Astrocyte (in vitro differentiated cells and primary cell): ENCODE data around the gene NCMAP. TPM values are rescaled to one million over a fixed set of nuclear protein-coding genes. Genes with fewer than 3 reads are reported as not detected.

ENCODE experiments used
- DNase-seq: peaks from one replicate; pipeline ENCODE4 v3.0.0-alpha.2; 2010; ENCODE audit warnings: low read depth
- FAIRE-seq: peaks from 2 replicates; lab custom pipeline; 2011; peaks lifted over from hg19 to GRCh38; lab: Jason Lieb, UNC
- H2AFZ ChIP-seq: 2 replicates; pipeline ENCODE4 v1.6.0; 2012; ENCODE audit warnings: low read depth, low read length, inconsistent platforms
- H3K27ac ChIP-seq: 2 replicates; pipeline ENCODE4 v1.5.1; 2011; ENCODE audit warnings: low read depth, low read length, inconsistent platforms
- H3K27me3 ChIP-seq: 2 replicates; pipeline ENCODE4 v1.6.0; 2011; ENCODE audit warnings: low read length, inconsistent platforms; ENCODE audit not compliant: insufficient read depth
- H3K36me3 ChIP-seq: 2 replicates; pipeline ENCODE4 v1.5.1; 2011; ENCODE audit warnings: low read length, inconsistent platforms; ENCODE audit not compliant: insufficient read depth
- H3K4me1 ChIP-seq: 2 replicates; pipeline ENCODE4 v1.5.1; 2011; ENCODE audit warnings: low read length, inconsistent platforms; ENCODE audit not compliant: insufficient read depth
- H3K4me2 ChIP-seq: 2 replicates; pipeline ENCODE4 v1.6.0; 2012; ENCODE audit warnings: low read length, inconsistent platforms
- H3K4me3 ChIP-seq: 2 replicates; pipeline ENCODE4 v1.5.1; 2011; ENCODE audit warnings: low read depth, mild to moderate bottlenecking, low read length, inconsistent platforms; ENCODE audit not compliant: insufficient read depth
- H3K79me2 ChIP-seq: 2 replicates; pipeline ENCODE4 v1.6.0; 2012; ENCODE audit warnings: mild to moderate bottlenecking, low read length, inconsistent platforms; ENCODE audit not compliant: insufficient read depth
- H3K9ac ChIP-seq: 2 replicates; pipeline ENCODE4 v1.6.0; 2012; ENCODE audit warnings: mild to moderate bottlenecking, low read length, inconsistent platforms
- H3K9me3 ChIP-seq: 2 replicates; pipeline ENCODE4 v1.5.1; 2012; ENCODE audit warnings: low read depth, mild to moderate bottlenecking, low read length, inconsistent platforms; ENCODE audit not compliant: insufficient read depth
- H4K20me1 ChIP-seq: 2 replicates; pipeline ENCODE4 v1.6.0; 2012; ENCODE audit warnings: low read length, inconsistent platforms; ENCODE audit not compliant: insufficient read depth
- H3K27ac Mint-ChIP-seq: one replicate; pipeline ENCODE4 v1.8.0; 2021; ENCODE audit warnings: mild to moderate bottlenecking, mixed read lengths; ENCODE audit not compliant: unreplicated experiment
- H3K27me3 Mint-ChIP-seq: one replicate; pipeline ENCODE4 v1.8.0; 2021; ENCODE audit warnings: low read depth, mixed read lengths; ENCODE audit not compliant: unreplicated experiment
- H3K36me3 Mint-ChIP-seq: one replicate; pipeline ENCODE4 v1.8.0; 2021; ENCODE audit warnings: low read depth, mixed read lengths; ENCODE audit not compliant: unreplicated experiment
- H3K4me1 Mint-ChIP-seq: one replicate; pipeline ENCODE4 v1.8.0; 2021; ENCODE audit warnings: low read depth, mixed read lengths; ENCODE audit not compliant: unreplicated experiment
- H3K4me3 Mint-ChIP-seq: one replicate; pipeline ENCODE4 v1.8.0; 2021; ENCODE audit warnings: mild to moderate bottlenecking, moderate library complexity, mixed read lengths; ENCODE audit not compliant: unreplicated experiment
- H3K9me3 Mint-ChIP-seq: one replicate; pipeline ENCODE4 v1.8.0; 2021; ENCODE audit warnings: mild to moderate bottlenecking, mixed read lengths; ENCODE audit not compliant: unreplicated experiment
- EZH2 ChIP-seq: IDR thresholded peaks from 2 replicates; pipeline ENCODE4 v1.6.1; 2012; ENCODE audit warnings: mild to moderate bottlenecking, low read length, inconsistent platforms; ENCODE audit not compliant: insufficient read depth
- total RNA-seq: library from RNA; stranded (reverse); gene quantifications from 2 replicates; pipeline ENCODE4 v1.2.1, GENCODE V29; 2021
- TF ChIP-seq, protein P1 (sequence below): IDR thresholded peaks from 2 replicates; pipeline ENCODE4 v1.5.1; 2011; ENCODE audit warnings: low read depth, mild to moderate bottlenecking, inconsistent platforms, low read length, moderate library complexity; ENCODE audit not compliant: insufficient read depth

NCMAP gene
- total RNA-seq, 1 donor from 2014 or later: not detected

DNA sequence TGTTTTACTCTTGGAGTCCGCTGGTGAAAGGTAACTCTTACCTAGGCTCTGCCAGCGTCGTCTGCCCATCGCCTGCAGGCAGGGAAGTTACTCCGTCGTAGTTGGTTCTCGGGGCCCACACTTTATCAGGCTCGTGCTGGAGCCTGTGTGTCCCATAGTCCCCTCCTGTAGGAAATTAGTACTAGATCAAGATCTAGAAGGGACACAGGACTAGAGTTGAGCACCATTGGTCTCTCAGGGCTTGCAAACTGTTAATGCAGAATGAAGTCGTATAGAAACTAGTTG is 88.2 kb downstream of the NCMAP start:
- Mint-ChIP-seq H3K27ac (peak overlapping the region; percentile 69), H3K36me3 (peaks cover 5% of the 10 kb centered on the region), H3K4me3 (peak overlapping the region; percentile 94), H3K27me3 (no peaks in the 10 kb centered on the region), H3K9me3 (no peaks in the 10 kb centered on the region), H3K4me1 (peaks cover 23% of the 10 kb centered on the region)
- Histone ChIP-seq H3K27ac (peak overlapping the region; percentile 89), H3K9me3 (no peaks in the 10 kb centered on the region), H3K9ac (peak overlapping the region; percentile 97), H3K4me1 (peaks cover 17% of the 10 kb centered on the region), H3K36me3 (peaks cover 30% of the 10 kb centered on the region), H3K79me2 (peaks cover 57% of the 10 kb centered on the region), H2AFZ (no peak overlapping the region), H3K4me2 (peak overlapping the region; percentile 98), H3K27me3 (no peaks in the 10 kb centered on the region), H3K4me3 (peak overlapping the region; percentile 79), H4K20me1 (peaks cover 52% of the 10 kb centered on the region)
- no peak for TF ChIP-seq EZH2
- TF ChIP-seq, protein P1, sequence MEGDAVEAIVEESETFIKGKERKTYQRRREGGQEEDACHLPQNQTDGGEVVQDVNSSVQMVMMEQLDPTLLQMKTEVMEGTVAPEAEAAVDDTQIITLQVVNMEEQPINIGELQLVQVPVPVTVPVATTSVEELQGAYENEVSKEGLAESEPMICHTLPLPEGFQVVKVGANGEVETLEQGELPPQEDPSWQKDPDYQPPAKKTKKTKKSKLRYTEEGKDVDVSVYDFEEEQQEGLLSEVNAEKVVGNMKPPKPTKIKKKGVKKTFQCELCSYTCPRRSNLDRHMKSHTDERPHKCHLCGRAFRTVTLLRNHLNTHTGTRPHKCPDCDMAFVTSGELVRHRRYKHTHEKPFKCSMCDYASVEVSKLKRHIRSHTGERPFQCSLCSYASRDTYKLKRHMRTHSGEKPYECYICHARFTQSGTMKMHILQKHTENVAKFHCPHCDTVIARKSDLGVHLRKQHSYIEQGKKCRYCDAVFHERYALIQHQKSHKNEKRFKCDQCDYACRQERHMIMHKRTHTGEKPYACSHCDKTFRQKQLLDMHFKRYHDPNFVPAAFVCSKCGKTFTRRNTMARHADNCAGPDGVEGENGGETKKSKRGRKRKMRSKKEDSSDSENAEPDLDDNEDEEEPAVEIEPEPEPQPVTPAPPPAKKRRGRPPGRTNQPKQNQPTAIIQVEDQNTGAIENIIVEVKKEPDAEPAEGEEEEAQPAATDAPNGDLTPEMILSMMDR: no peak
- DNase-seq: no peak
- no peak for FAIRE-seq

DNA sequence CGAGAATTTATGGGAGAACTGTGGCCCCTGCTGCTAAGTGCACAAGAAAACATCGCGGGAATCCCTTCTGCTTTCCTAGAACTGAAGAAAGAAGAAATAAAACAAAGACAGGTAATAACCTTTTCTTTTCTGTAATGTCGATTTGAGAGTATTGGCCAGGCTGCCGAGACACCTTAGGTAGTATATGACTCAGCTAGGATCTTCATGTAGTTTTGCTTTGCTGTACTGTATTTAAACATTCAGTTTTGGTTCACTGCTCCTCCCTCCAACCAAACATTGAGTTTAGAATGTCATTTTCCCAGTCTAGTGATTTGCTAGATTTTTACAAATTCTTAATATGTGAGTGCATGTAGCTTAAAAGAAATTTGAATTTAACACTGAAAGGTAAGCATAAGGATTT is 93.0 kb downstream of the NCMAP start:
- H3K9me3 Mint-ChIP-seq: no peaks in the 10 kb centered on the region
- H3K36me3 Mint-ChIP-seq: peaks cover 18% of the 10 kb centered on the region
- Histone ChIP-seq H3K79me2 (peaks cover 49% of the 10 kb centered on the region), H3K27ac (no peak overlapping the region), H3K9me3 (no peaks in the 10 kb centered on the region), H3K36me3 (peaks cover 71% of the 10 kb centered on the region), H2AFZ (no peak overlapping the region), H3K9ac (no peak overlapping the region), H3K4me2 (no peak overlapping the region), H3K27me3 (no peaks in the 10 kb centered on the region), H3K4me3 (no peak overlapping the region), H3K4me1 (peaks cover 10% of the 10 kb centered on the region), H4K20me1 (peaks cover 59% of the 10 kb centered on the region)
- no peak for FAIRE-seq
- H3K27me3 Mint-ChIP-seq: no peaks in the 10 kb centered on the region
- H3K4me3 Mint-ChIP-seq: no peak overlapping the region
- DNase-seq: no peak
- TF ChIP-seq, protein P1: no peak
- no peak for TF ChIP-seq EZH2
- peaks cover 16% of the 10 kb centered on the region for H3K4me1 Mint-ChIP-seq
- no peak overlapping the region for H3K27ac Mint-ChIP-seq

DNA sequence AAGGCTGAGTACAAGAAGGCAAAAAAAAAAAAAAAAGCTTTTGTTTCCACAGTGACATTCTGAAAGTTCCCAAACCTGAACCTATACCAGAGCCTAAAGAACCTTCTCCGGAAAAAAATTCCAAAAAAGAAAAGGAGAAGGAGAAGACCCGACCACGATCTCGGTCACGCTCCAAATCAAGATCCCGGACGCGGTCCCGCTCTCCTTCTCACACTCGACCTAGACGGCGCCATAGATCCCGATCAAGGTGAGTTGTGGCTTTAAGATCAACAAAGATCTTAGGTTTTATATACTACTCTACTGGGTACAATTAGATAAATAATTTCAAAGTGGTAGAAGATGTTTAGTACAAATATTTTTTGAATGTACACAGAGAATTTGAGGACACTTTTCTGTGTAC is 96.5 kb downstream of the NCMAP start:
- no peaks in the 10 kb centered on the region for H3K27me3 ChIP-seq
- DNase-seq (no peak), FAIRE-seq (no peak)
- peaks cover 3% of the 10 kb centered on the region for H3K4me1 Mint-ChIP-seq
- no peak overlapping the region for H2AFZ ChIP-seq
- H3K9me3 Mint-ChIP-seq: no peaks in the 10 kb centered on the region
- no peak overlapping the region for H3K4me3 ChIP-seq
- TF ChIP-seq EZH2: no peak
- TF ChIP-seq, protein P1: no peak
- no peak overlapping the region for H3K9ac ChIP-seq
- no peaks in the 10 kb centered on the region for H3K4me1 ChIP-seq
- no peaks in the 10 kb centered on the region for H3K27me3 Mint-ChIP-seq
- peaks cover 50% of the 10 kb centered on the region for H4K20me1 ChIP-seq
- H3K27ac Mint-ChIP-seq: peak overlapping the region; percentile 47
- peaks cover 93% of the 10 kb centered on the region for H3K36me3 ChIP-seq
- H3K9me3 ChIP-seq: no peaks in the 10 kb centered on the region
- no peak overlapping the region for H3K27ac ChIP-seq
- peaks cover 20% of the 10 kb centered on the region for H3K36me3 Mint-ChIP-seq
- H3K79me2 ChIP-seq: peaks cover 51% of the 10 kb centered on the region
- H3K4me2 ChIP-seq: no peak overlapping the region
- no peak overlapping the region for H3K4me3 Mint-ChIP-seq
